Activated naive CD4-positive, alpha-beta T cell treated with anti-CD3 and anti-CD28 coated beads, Interleukin-2, amount 50 U/mL, for 24 hours (primary cell): Measurements from ENCODE around the gene PDP2.
"Not testable (repeated sequence)": the region's sequence is repeated elsewhere in the genome, so short reads cannot be mapped to it uniquely, and the experiment has no call there.

Experiments
- H3K27ac Mint-ChIP-seq: one replicate; pipeline ENCODE4 v1.8.0; 2021; ENCODE audit warnings: mild to moderate bottlenecking, mixed read lengths
- H3K27me3 Mint-ChIP-seq: one replicate; pipeline ENCODE4 v1.8.0; 2021; ENCODE audit warnings: mixed read lengths
- H3K36me3 Mint-ChIP-seq: one replicate; pipeline ENCODE4 v1.8.0; 2021; ENCODE audit warnings: mixed read lengths
- H3K4me1 Mint-ChIP-seq: one replicate; pipeline ENCODE4 v1.8.0; 2021; ENCODE audit warnings: mixed read lengths
- H3K4me3 Mint-ChIP-seq: one replicate; pipeline ENCODE4 v1.8.0; 2021; ENCODE audit warnings: mild to moderate bottlenecking, mixed read lengths
- H3K9me3 Mint-ChIP-seq: one replicate; pipeline ENCODE4 v1.8.0; 2021; ENCODE audit warnings: mixed read lengths

The PDP2 gene

GRCh38 chr16:66849021-66849420 lies 31.3 kb upstream of the PDP2 start:
- Mint-ChIP-seq H3K4me3 (no peak overlapping the region), H3K27ac (no peak overlapping the region), H3K4me1 (peaks cover under 1% of the 10 kb centered on the region), H3K27me3 (peaks cover 14% of the 10 kb centered on the region), H3K36me3 (no peaks in the 10 kb centered on the region), H3K9me3 (no peaks in the 10 kb centered on the region)

GRCh38 chr16:66849549-66849948 lies 30.8 kb upstream of the PDP2 start:
- no peak overlapping the region for H3K4me3 Mint-ChIP-seq
- no peaks in the 10 kb centered on the region for H3K9me3 Mint-ChIP-seq
- no peaks in the 10 kb centered on the region for H3K36me3 Mint-ChIP-seq
- H3K27me3 Mint-ChIP-seq, result peaks cover 14% of the 10 kb centered on the region
- no peak overlapping the region for H3K27ac Mint-ChIP-seq
- H3K4me1 Mint-ChIP-seq, result no peaks in the 10 kb centered on the region

- Mint-ChIP-seq H3K27ac (no peak overlapping the region), H3K4me1 (no peaks in the 10 kb centered on the region), H3K27me3 (peaks cover 10% of the 10 kb centered on the region), H3K9me3 (no peaks in the 10 kb centered on the region), H3K36me3 (no peaks in the 10 kb centered on the region), H3K4me3 (no peak overlapping the region)
Measured at GRCh38 chr16:66850115-66850815, 30.1 kb upstream of the PDP2 start.

- H3K27ac Mint-ChIP-seq, result no peak overlapping the region
- H3K9me3 Mint-ChIP-seq, result no peaks in the 10 kb centered on the region
- peaks cover under 1% of the 10 kb centered on the region for H3K27me3 Mint-ChIP-seq
- no peaks in the 10 kb centered on the region for H3K4me1 Mint-ChIP-seq
- no peak overlapping the region for H3K4me3 Mint-ChIP-seq
- no peaks in the 10 kb centered on the region for H3K36me3 Mint-ChIP-seq
Measured at GRCh38 chr16:66851166-66851964, 28.9 kb upstream of the PDP2 start.

- Mint-ChIP-seq H3K27me3 (no peaks in the 10 kb centered on the region), H3K36me3 (no peaks in the 10 kb centered on the region), H3K4me1 (no peaks in the 10 kb centered on the region), H3K4me3 (no peak overlapping the region), H3K9me3 (no peaks in the 10 kb centered on the region), H3K27ac (no peak overlapping the region)
Measured at GRCh38 chr16:66853261-66854139, 26.8 kb upstream of the PDP2 start.

GRCh38 chr16:66856184-66856730 lies 24.1 kb upstream of the PDP2 start:
- Mint-ChIP-seq H3K27me3 (no peaks in the 10 kb centered on the region), H3K36me3 (no peaks in the 10 kb centered on the region), H3K4me1 (no peaks in the 10 kb centered on the region), H3K27ac (no peak overlapping the region), H3K9me3 (no peaks in the 10 kb centered on the region), H3K4me3 (no peak overlapping the region)

GRCh38 chr16:66856801-66857200 lies 23.5 kb upstream of the PDP2 start:
- H3K4me1 Mint-ChIP-seq, result no peaks in the 10 kb centered on the region
- no peak overlapping the region for H3K27ac Mint-ChIP-seq
- no peaks in the 10 kb centered on the region for H3K36me3 Mint-ChIP-seq
- H3K27me3 Mint-ChIP-seq, result no peaks in the 10 kb centered on the region
- no peaks in the 10 kb centered on the region for H3K9me3 Mint-ChIP-seq
- no peak overlapping the region for H3K4me3 Mint-ChIP-seq

GRCh38 chr16:66857437-66857836 lies 22.9 kb upstream of the PDP2 start:
- H3K9me3 Mint-ChIP-seq, result no peaks in the 10 kb centered on the region
- no peaks in the 10 kb centered on the region for H3K27me3 Mint-ChIP-seq
- H3K4me3 Mint-ChIP-seq, result no peak overlapping the region
- H3K36me3 Mint-ChIP-seq, result no peaks in the 10 kb centered on the region
- no peaks in the 10 kb centered on the region for H3K4me1 Mint-ChIP-seq
- no peak overlapping the region for H3K27ac Mint-ChIP-seq

GRCh38 chr16:66858740-66859396 lies 21.4 kb upstream of the PDP2 start:
- H3K9me3 Mint-ChIP-seq, result no peaks in the 10 kb centered on the region
- no peaks in the 10 kb centered on the region for H3K4me1 Mint-ChIP-seq
- H3K27ac Mint-ChIP-seq, result no peak overlapping the region
- H3K27me3 Mint-ChIP-seq, result no peaks in the 10 kb centered on the region
- no peak overlapping the region for H3K4me3 Mint-ChIP-seq
- no peaks in the 10 kb centered on the region for H3K36me3 Mint-ChIP-seq

GRCh38 chr16:66859397-66860068 lies 20.8 kb upstream of the PDP2 start:
- no peaks in the 10 kb centered on the region for H3K27me3 Mint-ChIP-seq
- no peak overlapping the region for H3K27ac Mint-ChIP-seq
- no peaks in the 10 kb centered on the region for H3K36me3 Mint-ChIP-seq
- no peaks in the 10 kb centered on the region for H3K9me3 Mint-ChIP-seq
- H3K4me3 Mint-ChIP-seq, result no peak overlapping the region
- no peaks in the 10 kb centered on the region for H3K4me1 Mint-ChIP-seq

GRCh38 chr16:66862023-66862520 lies 18.2 kb upstream of the PDP2 start:
- no peaks in the 10 kb centered on the region for H3K9me3 Mint-ChIP-seq
- H3K36me3 Mint-ChIP-seq, result no peaks in the 10 kb centered on the region
- no peaks in the 10 kb centered on the region for H3K4me1 Mint-ChIP-seq
- no peak overlapping the region for H3K4me3 Mint-ChIP-seq
- H3K27me3 Mint-ChIP-seq, result no peaks in the 10 kb centered on the region
- H3K27ac Mint-ChIP-seq, result no peak overlapping the region

- H3K27me3 Mint-ChIP-seq, result no peaks in the 10 kb centered on the region
- no peak overlapping the region for H3K4me3 Mint-ChIP-seq
Measured at GRCh38 chr16:66863707-66864106, 16.6 kb upstream of the PDP2 start.

GRCh38 chr16:66869424-66869823 lies 10.9 kb upstream of the PDP2 start:
- Mint-ChIP-seq H3K36me3 (no peaks in the 10 kb centered on the region), H3K4me1 (peaks cover 26% of the 10 kb centered on the region), H3K4me3 (no peak overlapping the region), H3K27me3 (no peaks in the 10 kb centered on the region), H3K9me3 (no peaks in the 10 kb centered on the region), H3K27ac (no peak overlapping the region)

More at GRCh38 chr16:66863707-66864106, 16.6 kb upstream of the PDP2 start:
- no peaks in the 10 kb centered on the region for H3K9me3 Mint-ChIP-seq
- peaks cover 5% of the 10 kb centered on the region for H3K4me1 Mint-ChIP-seq
- H3K36me3 Mint-ChIP-seq, result no peaks in the 10 kb centered on the region
- H3K27ac Mint-ChIP-seq, result no peak overlapping the region

- not testable (repeated sequence) for H3K9me3 Mint-ChIP-seq, H3K27ac Mint-ChIP-seq, H3K27me3 Mint-ChIP-seq, H3K36me3 Mint-ChIP-seq, H3K4me3 Mint-ChIP-seq
- H3K4me1 Mint-ChIP-seq, result peaks cover 33% of the 10 kb centered on the region
Measured at GRCh38 chr16:66871363-66871762, 9.0 kb upstream of the PDP2 start.
